ENCODE results near the gene C3. TPM values are rescaled to one million over a fixed set of nuclear protein-coding genes. Genes with fewer than 3 reads are reported as not detected.
A peak's percentile ranks its signal among the peaks of the same experiment; 100 is the strongest.

The C3 gene
- total RNA-seq, 1 experiment from 2014 or later = 7.0 TPM

DNA sequence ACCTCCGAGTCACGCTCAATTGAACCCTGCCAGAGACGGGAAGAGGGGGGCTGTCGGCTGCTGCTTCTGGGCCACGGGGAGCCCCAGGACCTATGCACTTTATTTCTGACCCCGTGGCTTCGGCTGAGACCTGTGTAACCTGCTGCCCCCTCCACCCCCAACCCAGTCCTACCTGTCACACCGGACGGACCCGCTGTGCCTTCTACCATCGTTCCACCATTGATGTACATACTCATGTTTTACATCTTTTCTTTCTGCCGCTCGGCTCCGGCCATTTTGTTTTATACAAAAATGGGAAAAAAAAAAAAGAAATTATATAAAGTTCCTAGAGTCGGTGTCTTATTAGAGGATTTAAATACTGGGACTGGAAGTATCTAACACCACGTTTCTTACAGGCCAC lies 30.7 kb upstream of the C3 start:
- peaks cover 20% of the 10 kb centered on the region for H3K79me2 ChIP-seq (ENCODE audit: insufficient read depth, low read length)
- no peaks in the 10 kb centered on the region for H3K9me3 ChIP-seq (ENCODE audit: control insufficient read depth in 1 of 2, insufficient read depth in 1 of 2, low read depth in 1 of 2, low read length in 2 of 2)
- H3K4me1 ChIP-seq (ENCODE audit: control insufficient read depth in 1 of 2, insufficient read depth in 2 of 2, low read length in 2 of 2) = peaks cover 14 to 31% of the 10 kb centered on the region in 2 experiments; a peak in 3 of 4 replicates
- ChIA-PET RAD21 (ENCODE audit: low non-redundant PET in 1 of 2, low total read pairs in 2 of 2, uncharacterized antibody in 2 of 2, unreplicated experiment in 2 of 2) (no interaction called here), POLR2A (no interaction called here), CTCF (interaction anchor here (1.4 kb wide), 1 partner anchor 13 kb away, joined by 3 read pairs; no protein-coding TSS in a partner anchor)
- no TSS peak for BruUV-seq (replicated peaks)
- H3K4me3 ChIP-seq (replicated peaks in 1 of 2; ENCODE audit: low read depth in 1 of 2, low read length in 2 of 2) = no peak overlapping the region
- no peaks in the 10 kb centered on the region for H3K27me3 ChIP-seq (ENCODE audit: insufficient read depth, low read length)
- no peaks in the 10 kb centered on the region for H3K9me2 ChIP-seq (ENCODE audit: insufficient read depth)
- H4K20me1 ChIP-seq (ENCODE audit: insufficient read depth) = no peaks in the 10 kb centered on the region; the same call in 1 of the 2 replicates
- ATAC-seq = no peak
- no peak for DNase-seq (ENCODE audit: low read depth, low spot score)
- H3K27ac ChIP-seq (ENCODE audit: low read depth, low read length) = no peak overlapping the region; the same call in 1 of the 2 replicates
- H3K4me2 ChIP-seq (ENCODE audit: low read length) = no peak overlapping the region
- H3K9ac ChIP-seq (ENCODE audit: low read length) = no peak overlapping the region
- peaks cover 30 to 59% of the 10 kb centered on the region in 2 experiments for H3K36me3 ChIP-seq (ENCODE audit: control insufficient read depth in 1 of 2, insufficient read depth in 2 of 2, low read length in 2 of 2)
- intact Hi-C loops (cut with micrococcal nuclease) = loop anchor here (5.0 kb wide), 1 partner anchor 234 kb away; no protein-coding TSS in a partner anchor
- peak; percentile 31 for TF ChIP-seq POLR2AphosphoS5 (IDR thresholded peaks at IDR 0.05; ENCODE audit: low read depth, low read length)
- no peak for TF ChIP-seq MAX (IDR thresholded peaks at IDR 0.05)
- no peak for TF ChIP-seq SP1 (IDR thresholded peaks at IDR 0.05; ENCODE audit: low read depth)
- TF ChIP-seq YY1 (IDR thresholded peaks at IDR 0.05; ENCODE audit: extremely low read depth, insufficient replicate concordance, low read depth, low read length) = no peak
- no peak for TF ChIP-seq ZFX (IDR thresholded peaks at IDR 0.05)
- no peak for TF ChIP-seq SIN3A (IDR thresholded peaks at IDR 0.05; ENCODE audit: low read depth)
- H2AFZ ChIP-seq (ENCODE audit: low read depth, low read length, poor library complexity, severe bottlenecking) = no peak overlapping the region

DNA sequence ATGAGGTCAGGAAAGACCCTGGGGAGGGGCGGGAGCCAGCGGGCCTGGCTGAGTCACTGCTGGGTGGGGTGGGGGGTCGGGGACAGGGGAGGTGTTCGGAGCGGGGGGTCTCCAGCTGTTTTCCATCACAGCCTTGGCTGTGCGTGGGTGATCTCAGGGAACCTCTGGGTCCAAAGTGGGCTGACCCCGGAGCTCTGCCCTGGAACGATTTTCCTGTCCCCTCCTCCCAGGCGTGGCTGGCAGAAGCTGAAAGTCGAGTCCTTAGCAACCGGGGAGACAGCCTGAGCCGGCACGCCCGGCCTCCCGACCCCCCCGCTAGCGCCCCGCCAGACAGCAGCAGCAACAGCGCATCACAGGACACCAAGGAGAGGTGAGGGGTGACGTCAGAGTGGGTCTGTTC lies 29.6 kb upstream of the C3 start:
- Histone ChIP-seq H2AFZ (ENCODE audit: low read depth, low read length, poor library complexity, severe bottlenecking) (no peak overlapping the region), H3K36me3 (ENCODE audit: control insufficient read depth in 1 of 2, insufficient read depth in 2 of 2, low read length in 2 of 2) (peaks cover 35 to 62% of the 10 kb centered on the region in 2 experiments), H3K9me3 (ENCODE audit: control insufficient read depth in 1 of 2, insufficient read depth in 1 of 2, low read depth in 1 of 2, low read length in 2 of 2) (no peaks in the 10 kb centered on the region), H3K79me2 (ENCODE audit: insufficient read depth, low read length) (peaks cover 30% of the 10 kb centered on the region), H4K20me1 (ENCODE audit: insufficient read depth) (no peaks in the 10 kb centered on the region; the same call in 1 of the 2 replicates), H3K9me2 (ENCODE audit: insufficient read depth) (no peaks in the 10 kb centered on the region), H3K4me1 (ENCODE audit: control insufficient read depth in 1 of 2, insufficient read depth in 2 of 2, low read length in 2 of 2) (peaks cover 23 to 38% of the 10 kb centered on the region in 2 experiments), H3K27me3 (ENCODE audit: insufficient read depth, low read length) (no peaks in the 10 kb centered on the region), H3K4me3 (replicated peaks in 1 of 2; ENCODE audit: low read depth in 1 of 2, low read length in 2 of 2) (no peak overlapping the region), H3K27ac (ENCODE audit: low read depth, low read length) (no peak overlapping the region), H3K9ac (ENCODE audit: low read length) (no peak overlapping the region), H3K4me2 (ENCODE audit: low read length) (no peak overlapping the region)
- intact Hi-C loops (cut with micrococcal nuclease) = loop anchor here (5.0 kb wide), 1 partner anchor 233 kb away; no protein-coding TSS in a partner anchor
- BruUV-seq (replicated peaks) = no TSS peak
- RAD21 ChIA-PET (ENCODE audit: low non-redundant PET in 1 of 2, low total read pairs in 2 of 2, uncharacterized antibody in 2 of 2, unreplicated experiment in 2 of 2) = no interaction called here
- CTCF ChIA-PET = no interaction called here
- ATAC-seq (no peak), DNase-seq (ENCODE audit: low read depth, low spot score) (no peak)
- POLR2A ChIA-PET = no interaction called here
- no peak for TF ChIP-seq ZFX (IDR thresholded peaks at IDR 0.05)
- no peak for TF ChIP-seq POLR2AphosphoS5 (IDR thresholded peaks at IDR 0.05; ENCODE audit: low read depth, low read length)
- no peak for TF ChIP-seq CEBPB (IDR thresholded peaks at IDR 0.05; ENCODE audit: low read depth)
- TF ChIP-seq EGR1 (IDR thresholded peaks at IDR 0.05; ENCODE audit: low read depth) = no peak
- no peak for TF ChIP-seq POLR2A (IDR thresholded peaks at IDR 0.05; ENCODE audit: borderline replicate concordance, extremely low read depth, insufficient read depth, insufficient read length)
- TF ChIP-seq SIN3A (IDR thresholded peaks at IDR 0.05; ENCODE audit: low read depth) = no peak
- TF ChIP-seq ELF1 (IDR thresholded peaks at IDR 0.05; ENCODE audit: borderline replicate concordance, low read depth) = no peak
- no peak for TF ChIP-seq REST (IDR thresholded peaks at IDR 0.05; ENCODE audit: low read depth)
- no peak for TF ChIP-seq SRF (IDR thresholded peaks at IDR 0.05; ENCODE audit: low read depth)
- no peak for TF ChIP-seq ZNF274 (IDR thresholded peaks at IDR 0.05; ENCODE audit: low read depth, low read length)
- no peak for TF ChIP-seq ZBTB33 (IDR thresholded peaks at IDR 0.05; ENCODE audit: extremely low read depth, insufficient replicate concordance, low read length)
